H1 (cell line): Measurements from ENCODE around the gene CLPTM1L. TPM values are rescaled to one million over a fixed set of nuclear protein-coding genes. Genes with fewer than 3 reads are reported as not detected.

ENCODE experiments used
- CTCF ChIA-PET: fragments of 300-600 bp; sonication (Branson Sonifier 250); formaldehyde crosslinking; loops from one replicate; lab custom pipeline; 2021; ENCODE audit not compliant: partially characterized antibody; lab: Charles Lee
- POLR2A ChIA-PET: fragments of 300-600 bp; sonication (Branson Sonifier 250); formaldehyde crosslinking; loops from one replicate; lab custom pipeline; 2021; ENCODE audit warnings: inconsistent platforms; ENCODE audit not compliant: partially characterized antibody; lab: Charles Lee
- DNase-seq, 2 experiments: peaks; one replicate each; pipeline versions ENCODE4 v3.0.0 to v3.0.0-alpha.2; 2010 to 2022; ENCODE audit warnings: low spot score in 2 of 2, low read depth in 1 of 2, mixed read lengths in 1 of 2
- FAIRE-seq: peaks from 2 replicates; lab custom pipeline; 2011; peaks lifted over from hg19 to GRCh38; lab: Jason Lieb, UNC
- H2AFZ ChIP-seq: 2 replicates; pipeline ENCODE4 v1.8.1; 2012; ENCODE audit warnings: low read length, inconsistent platforms
- H2AK5ac ChIP-seq: 2 replicates; pipeline ENCODE4 v1.6.1; 2013; ENCODE audit warnings: low read depth, low read length
- H2BK120ac ChIP-seq: replicated peaks from 2 replicates; pipeline ENCODE3; 2013; ENCODE audit warnings: low read depth, low read length, inconsistent platforms
- H2BK12ac ChIP-seq: 2 replicates; pipeline ENCODE4 v1.6.1; 2013; ENCODE audit warnings: low read depth, low read length
- H2BK15ac ChIP-seq: 2 replicates; pipeline ENCODE4 v1.6.1; 2013; ENCODE audit warnings: low read length
- H2BK20ac ChIP-seq: 2 replicates; pipeline ENCODE4 v1.6.1; 2013; ENCODE audit warnings: low read length
- H2BK5ac ChIP-seq: 2 replicates; pipeline ENCODE4 v1.6.1; 2013; ENCODE audit warnings: low read depth, low read length
- H3K14ac ChIP-seq: 2 replicates; pipeline ENCODE4 v1.6.1; 2013; ENCODE audit warnings: inconsistent platforms; ENCODE audit not compliant: insufficient read length
- H3K18ac ChIP-seq: 2 replicates; pipeline ENCODE4 v1.6.1; 2013; ENCODE audit warnings: low read length; ENCODE audit errors: extremely low read depth
- H3K23ac ChIP-seq: 2 replicates; pipeline ENCODE4 v1.6.1; 2013; ENCODE audit warnings: inconsistent platforms; ENCODE audit not compliant: insufficient read length
- H3K23me2 ChIP-seq: 2 replicates; pipeline ENCODE4 v1.6.1; 2013; ENCODE audit warnings: low read depth, low read length
- H3K27ac ChIP-seq: 2 replicates; pipeline ENCODE4 v1.6.1; 2011; ENCODE audit warnings: low read depth, low read length, inconsistent platforms
- H3K27me3 ChIP-seq, 4 experiments: replicated peaks in 1 of 4; 1 replicate in 1 of 4; 2 replicates in 3 of 4; pipeline versions ENCODE4 v1.6.1 to v1.8.1; 2011 to 2013; ENCODE audit warnings: low read length in 3 of 4, mild to moderate bottlenecking in 3 of 4, inconsistent platforms in 2 of 4, mixed read lengths in 2 of 4, moderate library complexity in 1 of 4; ENCODE audit not compliant: control insufficient read depth in 3 of 4, insufficient read depth in 3 of 4; ENCODE audit errors: extremely low read depth in 1 of 4
- H3K36me3 ChIP-seq, 4 experiments: 2 replicates each; pipeline versions ENCODE4 v1.6.1 to v1.8.1; 2011 to 2013; ENCODE audit warnings: mild to moderate bottlenecking in 4 of 4, low read length in 3 of 4, moderate library complexity in 2 of 4, control low read depth in 1 of 4, inconsistent platforms in 1 of 4; ENCODE audit not compliant: insufficient read depth in 4 of 4, control insufficient read depth in 2 of 4
- H3K4ac ChIP-seq: replicated peaks from 2 replicates; pipeline ENCODE3; 2013; ENCODE audit warnings: low read length, low read depth, mixed read lengths, inconsistent platforms; ENCODE audit not compliant: insufficient read length
- H3K4me1 ChIP-seq, 4 experiments: replicated peaks in 1 of 4; 1 replicate in 1 of 4; 2 replicates in 3 of 4; pipeline versions ENCODE4 v1.6.1 to v1.8.1; 2011 to 2013; ENCODE audit warnings: low read length in 3 of 4, inconsistent platforms in 2 of 4, mixed read lengths in 1 of 4; ENCODE audit not compliant: insufficient read depth in 4 of 4, control insufficient read depth in 3 of 4
- H3K4me2 ChIP-seq, 2 experiments: 2 replicates each; pipeline versions ENCODE4 v1.6.1 to v1.8.1; 2011 to 2013; ENCODE audit warnings: low read depth in 2 of 2, low read length in 2 of 2, control low read depth in 1 of 2, inconsistent platforms in 1 of 2, mild to moderate bottlenecking in 1 of 2; ENCODE audit not compliant: insufficient read depth in 1 of 2
- H3K4me3 ChIP-seq, 4 experiments: fragments of 200-600, 300-600 bp in 1 of 4; sonication (generic), shearing (Covaris generic), sonication (Bioruptor Twin) in 1 of 4; 2 replicates each; pipeline versions ENCODE4 v1.5.1 to v1.8.1; 2011 to 2016; ENCODE audit warnings: low read length in 4 of 4, low read depth in 3 of 4, control low read depth in 2 of 4, inconsistent platforms in 2 of 4, mild to moderate bottlenecking in 2 of 4, mixed read lengths in 1 of 4, moderate library complexity in 1 of 4; ENCODE audit not compliant: insufficient read depth in 2 of 4; ENCODE audit errors: extremely low read depth in 1 of 4
- H3K56ac ChIP-seq: replicated peaks from 2 replicates; pipeline ENCODE3; 2013; ENCODE audit warnings: low read depth, mild to moderate bottlenecking, mixed read lengths, low read length, inconsistent platforms; ENCODE audit not compliant: insufficient read length
- H3K79me1 ChIP-seq: 2 replicates; pipeline ENCODE4 v1.6.1; 2013; ENCODE audit warnings: low read depth, low read length, control low read depth
- H3K79me2 ChIP-seq, 2 experiments: 2 replicates each; pipeline versions ENCODE4 v1.6.1 to v1.8.1; 2012 to 2013; ENCODE audit warnings: low read length in 2 of 2, mild to moderate bottlenecking in 2 of 2, inconsistent platforms in 1 of 2; ENCODE audit not compliant: insufficient read depth in 2 of 2, control insufficient read depth in 1 of 2
- H3K9ac ChIP-seq, 4 experiments: replicated peaks in 1 of 4; 1 replicate in 1 of 4; 2 replicates in 3 of 4; pipeline versions ENCODE4 v1.6.1 to v1.8.1; 2011 to 2013; ENCODE audit warnings: low read depth in 3 of 4, low read length in 3 of 4, control low read depth in 2 of 4, mild to moderate bottlenecking in 2 of 4, moderate library complexity in 2 of 4, inconsistent platforms in 1 of 4; ENCODE audit errors: extremely low read depth in 1 of 4
- H3K9me3 ChIP-seq, 2 experiments: 2 replicates each; pipeline versions ENCODE4 v1.6.1 to v1.8.1; 2012 to 2013; ENCODE audit warnings: mild to moderate bottlenecking in 2 of 2, moderate library complexity in 2 of 2, control low read depth in 1 of 2, inconsistent platforms in 1 of 2, low read depth in 1 of 2, low read length in 1 of 2, mixed read lengths in 1 of 2; ENCODE audit not compliant: insufficient read depth in 2 of 2
- H4K20me1 ChIP-seq, 2 experiments: replicated peaks in 1 of 2; 2 replicates each; pipeline versions ENCODE3 to v1.8.1; 2011 to 2013; ENCODE audit warnings: inconsistent platforms in 2 of 2, low read length in 2 of 2, mild to moderate bottlenecking in 1 of 2; ENCODE audit not compliant: insufficient read depth in 2 of 2, control insufficient read depth in 1 of 2
- H4K5ac ChIP-seq: 2 replicates; pipeline ENCODE4 v1.6.1; 2013; ENCODE audit warnings: low read length, low read depth, mixed read lengths, inconsistent platforms; ENCODE audit not compliant: insufficient read length
- H4K8ac ChIP-seq: 2 replicates; pipeline ENCODE4 v1.8.0; 2013; ENCODE audit warnings: mild to moderate bottlenecking, moderate library complexity, low read length, inconsistent platforms; ENCODE audit not compliant: insufficient read depth; ENCODE audit errors: extremely low read depth
- H4K91ac ChIP-seq: replicated peaks from 2 replicates; pipeline ENCODE3; 2013; ENCODE audit warnings: low read length, mixed read lengths, inconsistent platforms; ENCODE audit not compliant: insufficient read length
- ASH2L ChIP-seq: fragments of 200-600, 300-600 bp; sonication (generic); IDR thresholded peaks from one replicate; pipeline ENCODE4 v1.7.1; 2017; ENCODE audit warnings: low read length
- EGR1 ChIP-seq: IDR thresholded peaks from 2 replicates; pipeline ENCODE4 v1.6.1; 2011; ENCODE audit warnings: low read depth, low read length, borderline replicate concordance
- HDAC6 ChIP-seq: IDR thresholded peaks from one replicate; pipeline ENCODE4 v1.7.1; 2012; ENCODE audit warnings: low read depth, mild to moderate bottlenecking, inconsistent platforms, low read length, moderate library complexity
- KDM5A ChIP-seq: fragments of 200-600 bp; IDR thresholded peaks from 2 replicates; pipeline ENCODE4 v1.7.1; 2012; ENCODE audit warnings: mild to moderate bottlenecking, low read length, inconsistent platforms, mixed read lengths
- PHF8 ChIP-seq: fragments of 200-600 bp; sonication (generic); conservative IDR thresholded peaks from 2 replicates; pipeline ENCODE4 v1.7.1; 2012; ENCODE audit warnings: low read depth, mild to moderate bottlenecking, inconsistent platforms, low read length, moderate library complexity
- POLR2A ChIP-seq, 2 experiments: IDR thresholded peaks; 1 replicate in 1 of 2; 2 replicates in 1 of 2; pipeline ENCODE4 v1.6.1; 2011; ENCODE audit warnings: low read depth in 2 of 2, low read length in 2 of 2, mild to moderate bottlenecking in 2 of 2; ENCODE audit errors: control extremely low read depth in 1 of 2
- WGBS, 2 experiments: shearing (Covaris generic) in 1 of 2; methylation state at CpG; one replicate each; pipeline versions ENCODE4 v1.1.6 to v1.1.7; 2013 to 2015; ENCODE audit warnings: low lambda C conversion rate in 2 of 2, mixed read lengths in 2 of 2, inconsistent platforms in 1 of 2, low coverage in 1 of 2, missing lambda C conversion rate in 1 of 2; ENCODE audit not compliant: insufficient replicate concordance in 2 of 2, insufficient coverage in 1 of 2, insufficient read length in 1 of 2; ENCODE audit errors: extremely low coverage in 1 of 2, missing lambda C conversion rate in 1 of 2; 5-methylcytosine and 5-hydroxymethylcytosine counted together
- polyA plus RNA-seq, 7 experiments: library from polyadenylated mRNA; depleted of rRNA in 3 of 7; stranded (reverse) in 5 of 7; unstranded in 2 of 7; fragments of >200 nt in 5 of 7; fragments of 200-250 nt in 2 of 7; gene quantifications; 1 replicate in 5 of 7; 2 replicates in 1 of 7; 4 replicates in 1 of 7; pipeline versions ENCODE4 v1.2.1 to v1.2.3, GENCODE V29; 2011 to 2013; ENCODE audit warnings: missing spikeins in 2 of 7, mixed read lengths in 2 of 7
- total RNA-seq: library from RNA; stranded (reverse); fragmentation: NEBNext Ultra II Directional; extraction: Animal tissue kit (Norgen Biotek cat#: 25700); gene quantifications from 2 replicates; pipeline ENCODE4 v1.2.1, GENCODE V29; 2021

CLPTM1L gene
- total and polyA plus RNA-seq, 2 of the 8 experiments (the other 6 are each of a cell fraction or from before 2014, with no cell fraction given): 102 to 119 TPM

DNA sequence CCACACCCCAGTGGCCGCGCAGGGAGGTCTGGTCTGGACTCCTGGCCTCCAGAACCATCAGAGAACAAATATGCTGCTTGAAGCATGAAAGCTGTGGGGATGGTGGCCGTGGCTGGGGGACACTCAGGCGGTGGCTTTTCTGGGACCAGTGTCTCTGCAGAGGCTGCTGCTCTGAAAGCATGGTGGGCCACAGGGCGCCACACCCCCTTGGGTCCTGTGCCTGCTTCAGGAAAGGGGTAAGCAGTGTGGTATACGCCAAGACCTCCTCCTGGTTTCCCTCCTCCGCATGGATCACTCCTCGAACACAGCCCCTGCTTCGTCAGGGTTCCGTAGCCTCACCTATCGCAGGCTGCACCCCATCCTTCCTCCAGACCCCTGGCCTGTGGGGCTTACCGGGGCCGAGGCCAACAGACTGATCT, 30.3 kb downstream of the CLPTM1L start:
- Histone ChIP-seq H3K79me2 (no peaks in the 10 kb centered on the region), H3K18ac (no peak overlapping the region), H2BK5ac (peak overlapping the region; percentile 36; the same call in 1 of the 2 replicates), H4K8ac (no peak overlapping the region), H3K9ac (no peak overlapping the region), H4K20me1 (no peaks in the 10 kb centered on the region), H2BK120ac (no peak overlapping the region), H2BK15ac (0 out of 2 replicates have a peak overlapping the region, but pooled peaks have one; percentile 63), H3K56ac (no peak overlapping the region), H3K79me1 (no peaks in the 10 kb centered on the region), H3K9me3 (peaks cover 0 to 9% of the 10 kb centered on the region in 2 experiments; a peak in 1 of 4 replicates), H2BK12ac (peak overlapping the region; percentile 85; the same call in 1 of the 2 replicates), H3K4ac (no peak overlapping the region), H2BK20ac (0 out of 2 replicates have a peak overlapping the region, but pooled peaks have one; percentile 87), H3K23me2 (no peaks in the 10 kb centered on the region; the same call in 1 of the 2 replicates), H2AK5ac (no peak overlapping the region), H3K4me1 (peaks cover 11 to 17% (median 14%) of the 10 kb centered on the region in 4 experiments), H2AFZ (no peak overlapping the region), H3K23ac (no peak overlapping the region), H3K36me3 (peaks cover 2 to 15% (median 8%) of the 10 kb centered on the region in 4 experiments; a peak in 6 of 8 replicates), H3K4me3 (no peak overlapping the region), H4K91ac (peak overlapping the region; percentile 7), H3K27me3 (no peaks in the 10 kb centered on the region), H3K27ac (no peak overlapping the region), H4K5ac (no peak overlapping the region), H3K4me2 (no peak overlapping the region; a peak in 1 of 4 replicates), H3K14ac (no peak overlapping the region)
- no peak for FAIRE-seq
- POLR2A ChIA-PET: interaction anchor here (1.8 kb wide), 2 partner anchors 14 to 20 kb away, joined by 5 to 6 read pairs; partner anchors contain the start of gene TERT
- DNase-seq: no peak
- CTCF ChIA-PET: no interaction called here
- 93% methylated on average over 13 of the region's 13 CpGs; no CpG with 5 or more reads in 1 of the 2 experiments for WGBS, 2 experiments
- TF ChIP-seq POLR2A (IDR thresholded peaks at IDR 0.05; ENCODE audit: control extremely low read depth in 1 of 2, low read depth in 2 of 2, low read length in 2 of 2) (no peak), EGR1 (no peak), KDM5A (no peak), HDAC6 (no peak), PHF8 (no peak), ASH2L (no peak)
